Measurements from ENCODE around the gene DAAM1.

DAAM1 gene

GRCh38 chr14:59148334-59148900, 40.0 kb upstream of the DAAM1 start:
- H3K36me3 Mint-ChIP-seq (ENCODE audit: low read depth): no peaks in the 10 kb centered on the region
- no peaks in the 10 kb centered on the region for H3K9me3 Mint-ChIP-seq
- DNase-seq: no peak
- H3K4me1 Mint-ChIP-seq: peaks cover 10% of the 10 kb centered on the region
- no peak overlapping the region for H3K4me3 Mint-ChIP-seq
- TF ChIP-seq CTCF (IDR thresholded peaks at IDR 0.05): no peak
- H3K27ac Mint-ChIP-seq: peak overlapping the region; percentile 37
- peaks cover 3% of the 10 kb centered on the region for H3K27me3 Mint-ChIP-seq (ENCODE audit: low read depth, poor library complexity)

GRCh38 chr14:59150990-59151389, 37.5 kb upstream of the DAAM1 start:
- Mint-ChIP-seq H3K9me3 (no peaks in the 10 kb centered on the region), H3K4me1 (peaks cover 5% of the 10 kb centered on the region), H3K27ac (peak overlapping the region; percentile 8), H3K27me3 (ENCODE audit: low read depth, poor library complexity) (peaks cover 3% of the 10 kb centered on the region), H3K36me3 (ENCODE audit: low read depth) (no peaks in the 10 kb centered on the region), H3K4me3 (no peak overlapping the region)
- no peak for TF ChIP-seq CTCF (IDR thresholded peaks at IDR 0.05)
- no peak for DNase-seq

GRCh38 chr14:59154373-59154772, 34.1 kb upstream of the DAAM1 start:
- no peaks in the 10 kb centered on the region for H3K27me3 Mint-ChIP-seq (ENCODE audit: low read depth, poor library complexity)
- no peaks in the 10 kb centered on the region for H3K36me3 Mint-ChIP-seq (ENCODE audit: low read depth)
- H3K9me3 Mint-ChIP-seq: peaks cover 4% of the 10 kb centered on the region
- no peak for TF ChIP-seq CTCF (IDR thresholded peaks at IDR 0.05)
- no peak for DNase-seq
- H3K27ac Mint-ChIP-seq: no peak overlapping the region
- no peak overlapping the region for H3K4me3 Mint-ChIP-seq
- peaks cover 9% of the 10 kb centered on the region for H3K4me1 Mint-ChIP-seq

- Mint-ChIP-seq H3K4me3 (no peak overlapping the region), H3K9me3 (peaks cover 4% of the 10 kb centered on the region), H3K27ac (no peak overlapping the region), H3K36me3 (ENCODE audit: low read depth) (no peaks in the 10 kb centered on the region), H3K27me3 (ENCODE audit: low read depth, poor library complexity) (no peaks in the 10 kb centered on the region), H3K4me1 (peaks cover 20% of the 10 kb centered on the region)
- DNase-seq: no peak
- TF ChIP-seq CTCF (IDR thresholded peaks at IDR 0.05): no peak
These were observed 32.6 kb upstream of the DAAM1 start for GRCh38 chr14:59155886-59156285.

GRCh38 chr14:59159169-59159568, 29.3 kb upstream of the DAAM1 start:
- Mint-ChIP-seq H3K4me1 (peaks cover 42% of the 10 kb centered on the region), H3K27ac (no peak overlapping the region), H3K4me3 (no peak overlapping the region), H3K36me3 (ENCODE audit: low read depth) (no peaks in the 10 kb centered on the region), H3K9me3 (peaks cover 4% of the 10 kb centered on the region), H3K27me3 (ENCODE audit: low read depth, poor library complexity) (no peaks in the 10 kb centered on the region)
- no peak for DNase-seq
- no peak for TF ChIP-seq CTCF (IDR thresholded peaks at IDR 0.05)

GRCh38 chr14:59160506-59160905, 28.0 kb upstream of the DAAM1 start:
- no peak overlapping the region for H3K4me3 Mint-ChIP-seq
- no peak for TF ChIP-seq CTCF (IDR thresholded peaks at IDR 0.05)
- peaks cover 12% of the 10 kb centered on the region for H3K9me3 Mint-ChIP-seq
- peaks cover 42% of the 10 kb centered on the region for H3K4me1 Mint-ChIP-seq
- H3K27ac Mint-ChIP-seq: no peak overlapping the region
- H3K36me3 Mint-ChIP-seq (ENCODE audit: low read depth): no peaks in the 10 kb centered on the region
- no peak for DNase-seq
- no peaks in the 10 kb centered on the region for H3K27me3 Mint-ChIP-seq (ENCODE audit: low read depth, poor library complexity)
